Neural cell (in vitro differentiated cells): ENCODE measurements around the gene HTR7.

Experiments used
- CTCF ChIP-seq: fragments of 450-650 bp; IDR thresholded peaks from 2 replicates; pipeline ENCODE4 v1.5.1; 2014; ENCODE audit warnings: antibody characterized with exemption, mild to moderate bottlenecking, moderate library complexity; ENCODE audit not compliant: poor library complexity, severe bottlenecking
- EP300 ChIP-seq: fragments of 450-650 bp; conservative IDR thresholded peaks from 2 replicates; pipeline ENCODE4 v1.6.1; 2014; ENCODE audit warnings: antibody characterized with exemption, mild to moderate bottlenecking, moderate library complexity; ENCODE audit not compliant: poor library complexity, severe bottlenecking
- EZH2 ChIP-seq: fragments of 200-600, 300-800 bp; shearing (Covaris generic), sonication (generic); IDR thresholded peaks from 2 replicates; pipeline ENCODE4 v1.6.1; 2014; ENCODE audit warnings: antibody characterized with exemption, low read length, borderline replicate concordance, mild to moderate bottlenecking; ENCODE audit not compliant: insufficient read depth, poor library complexity, severe bottlenecking
- POLR2AphosphoS5 ChIP-seq: IDR thresholded peaks from 2 replicates; pipeline ENCODE4 v1.6.1; 2012
- TAF1 ChIP-seq: IDR thresholded peaks from 2 replicates; pipeline ENCODE4 v1.6.1; 2012; ENCODE audit warnings: low read depth
- TF ChIP-seq, protein P1 (sequence below): IDR thresholded peaks from 2 replicates; pipeline ENCODE4 v1.6.1; 2012; ENCODE audit warnings: borderline replicate concordance

GRCh38 chr10:90784771-90785170 lies 73.1 kb downstream of the HTR7 start:
- TF ChIP-seq POLR2AphosphoS5, result no peak
- TF ChIP-seq EZH2, result no peak
- TF ChIP-seq TAF1, result no peak
- no peak for TF ChIP-seq CTCF
- TF ChIP-seq, protein P1, sequence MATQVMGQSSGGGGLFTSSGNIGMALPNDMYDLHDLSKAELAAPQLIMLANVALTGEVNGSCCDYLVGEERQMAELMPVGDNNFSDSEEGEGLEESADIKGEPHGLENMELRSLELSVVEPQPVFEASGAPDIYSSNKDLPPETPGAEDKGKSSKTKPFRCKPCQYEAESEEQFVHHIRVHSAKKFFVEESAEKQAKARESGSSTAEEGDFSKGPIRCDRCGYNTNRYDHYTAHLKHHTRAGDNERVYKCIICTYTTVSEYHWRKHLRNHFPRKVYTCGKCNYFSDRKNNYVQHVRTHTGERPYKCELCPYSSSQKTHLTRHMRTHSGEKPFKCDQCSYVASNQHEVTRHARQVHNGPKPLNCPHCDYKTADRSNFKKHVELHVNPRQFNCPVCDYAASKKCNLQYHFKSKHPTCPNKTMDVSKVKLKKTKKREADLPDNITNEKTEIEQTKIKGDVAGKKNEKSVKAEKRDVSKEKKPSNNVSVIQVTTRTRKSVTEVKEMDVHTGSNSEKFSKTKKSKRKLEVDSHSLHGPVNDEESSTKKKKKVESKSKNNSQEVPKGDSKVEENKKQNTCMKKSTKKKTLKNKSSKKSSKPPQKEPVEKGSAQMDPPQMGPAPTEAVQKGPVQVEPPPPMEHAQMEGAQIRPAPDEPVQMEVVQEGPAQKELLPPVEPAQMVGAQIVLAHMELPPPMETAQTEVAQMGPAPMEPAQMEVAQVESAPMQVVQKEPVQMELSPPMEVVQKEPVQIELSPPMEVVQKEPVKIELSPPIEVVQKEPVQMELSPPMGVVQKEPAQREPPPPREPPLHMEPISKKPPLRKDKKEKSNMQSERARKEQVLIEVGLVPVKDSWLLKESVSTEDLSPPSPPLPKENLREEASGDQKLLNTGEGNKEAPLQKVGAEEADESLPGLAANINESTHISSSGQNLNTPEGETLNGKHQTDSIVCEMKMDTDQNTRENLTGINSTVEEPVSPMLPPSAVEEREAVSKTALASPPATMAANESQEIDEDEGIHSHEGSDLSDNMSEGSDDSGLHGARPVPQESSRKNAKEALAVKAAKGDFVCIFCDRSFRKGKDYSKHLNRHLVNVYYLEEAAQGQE, result no peak
- no peak for TF ChIP-seq EP300
